Neural progenitor cell (in vitro differentiated cells): Measurements from ENCODE around the gene ARSB.

Source experiments
- EZH2 ChIP-seq: fragments of 200-600 bp; sonication (generic); IDR thresholded peaks from 2 replicates; pipeline ENCODE4 v1.6.1; 2017; ENCODE audit warnings: antibody characterized with exemption, mild to moderate bottlenecking, moderate library complexity
- TF ChIP-seq, protein P1 (sequence below): fragments of 200-600 bp; sonication (generic); IDR thresholded peaks from 2 replicates; pipeline ENCODE4 v1.5.1; 2017; ENCODE audit warnings: antibody characterized with exemption, mild to moderate bottlenecking

DNA sequence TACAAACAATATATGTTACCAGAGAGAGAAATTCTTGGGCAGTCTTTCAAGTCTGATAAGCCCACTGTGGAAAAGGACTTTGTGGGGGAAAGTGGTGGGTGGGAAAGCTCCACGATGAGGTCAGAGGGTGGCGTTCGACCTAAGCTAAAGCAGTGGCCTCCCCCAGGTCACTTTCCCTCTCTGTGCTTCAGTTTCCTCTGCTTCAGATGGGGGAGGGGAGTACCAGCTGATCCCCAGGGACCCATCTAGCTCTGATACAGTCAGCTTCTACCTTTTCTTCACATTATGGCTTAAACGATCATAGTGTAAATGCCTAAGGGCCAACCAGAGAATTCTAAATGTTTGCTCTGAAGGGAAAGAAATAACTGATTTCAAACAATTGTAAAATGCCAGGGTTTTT lies 36.6 kb upstream of the ARSB start:
- TF ChIP-seq, protein P1, sequence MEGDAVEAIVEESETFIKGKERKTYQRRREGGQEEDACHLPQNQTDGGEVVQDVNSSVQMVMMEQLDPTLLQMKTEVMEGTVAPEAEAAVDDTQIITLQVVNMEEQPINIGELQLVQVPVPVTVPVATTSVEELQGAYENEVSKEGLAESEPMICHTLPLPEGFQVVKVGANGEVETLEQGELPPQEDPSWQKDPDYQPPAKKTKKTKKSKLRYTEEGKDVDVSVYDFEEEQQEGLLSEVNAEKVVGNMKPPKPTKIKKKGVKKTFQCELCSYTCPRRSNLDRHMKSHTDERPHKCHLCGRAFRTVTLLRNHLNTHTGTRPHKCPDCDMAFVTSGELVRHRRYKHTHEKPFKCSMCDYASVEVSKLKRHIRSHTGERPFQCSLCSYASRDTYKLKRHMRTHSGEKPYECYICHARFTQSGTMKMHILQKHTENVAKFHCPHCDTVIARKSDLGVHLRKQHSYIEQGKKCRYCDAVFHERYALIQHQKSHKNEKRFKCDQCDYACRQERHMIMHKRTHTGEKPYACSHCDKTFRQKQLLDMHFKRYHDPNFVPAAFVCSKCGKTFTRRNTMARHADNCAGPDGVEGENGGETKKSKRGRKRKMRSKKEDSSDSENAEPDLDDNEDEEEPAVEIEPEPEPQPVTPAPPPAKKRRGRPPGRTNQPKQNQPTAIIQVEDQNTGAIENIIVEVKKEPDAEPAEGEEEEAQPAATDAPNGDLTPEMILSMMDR = no peak
- no peak for TF ChIP-seq EZH2
